H9 (cell line): Measurements from ENCODE around the gene GPC3. TPM values are rescaled to one million over a fixed set of nuclear protein-coding genes. Genes with fewer than 3 reads are reported as not detected.

Experiments
- DNase-seq: peaks from one replicate; pipeline ENCODE4 v3.0.0-alpha.2; 2017
- H2AFZ ChIP-seq: one replicate; pipeline ENCODE4 v1.6.1; 2013; ENCODE audit warnings: mild to moderate bottlenecking, low read length, control low read depth, moderate library complexity
- H2AK5ac ChIP-seq: 2 replicates; pipeline ENCODE4 v1.6.1; 2013; ENCODE audit warnings: low read length, control low read depth, mixed read lengths; ENCODE audit not compliant: insufficient read length
- H2BK120ac ChIP-seq: one replicate; pipeline ENCODE4 v1.6.1; 2013; ENCODE audit warnings: low read depth, mild to moderate bottlenecking, low read length, control low read depth, inconsistent platforms; ENCODE audit not compliant: poor library complexity, severe bottlenecking
- H2BK12ac ChIP-seq: 2 replicates; pipeline ENCODE4 v1.6.1; 2013; ENCODE audit warnings: low read length, control low read depth, mixed read lengths, low read depth; ENCODE audit not compliant: insufficient read length
- H2BK15ac ChIP-seq: 2 replicates; pipeline ENCODE4 v1.6.1; 2013; ENCODE audit warnings: low read depth, low read length, control low read depth
- H2BK20ac ChIP-seq: one replicate; pipeline ENCODE4 v1.6.1; 2013; ENCODE audit warnings: low read depth, mild to moderate bottlenecking, low read length, control low read depth, inconsistent platforms; ENCODE audit not compliant: poor library complexity, severe bottlenecking
- H2BK5ac ChIP-seq: 2 replicates; pipeline ENCODE4 v1.6.1; 2013; ENCODE audit warnings: low read length, control low read depth, mixed read lengths; ENCODE audit not compliant: insufficient read length
- H3K14ac ChIP-seq: 2 replicates; pipeline ENCODE4 v1.6.1; 2013; ENCODE audit warnings: low read length, control low read depth; ENCODE audit not compliant: insufficient read depth
- H3K18ac ChIP-seq: 2 replicates; pipeline ENCODE4 v1.6.1; 2013; ENCODE audit warnings: low read depth, mild to moderate bottlenecking, mixed read lengths, low read length, control low read depth; ENCODE audit not compliant: insufficient read length
- H3K23ac ChIP-seq: 2 replicates; pipeline ENCODE4 v1.6.1; 2013; ENCODE audit warnings: low read length, control low read depth, mixed read lengths, low read depth; ENCODE audit not compliant: insufficient read length
- H3K23me2 ChIP-seq: 2 replicates; pipeline ENCODE4 v1.6.1; 2013; ENCODE audit warnings: low read depth, mild to moderate bottlenecking, mixed read lengths, low read length, control low read depth; ENCODE audit not compliant: insufficient read length, poor library complexity, severe bottlenecking
- H3K27ac ChIP-seq: 2 replicates; pipeline ENCODE4 v1.5.1; 2013; ENCODE audit warnings: low read length, control low read depth, mixed read lengths, low read depth; ENCODE audit not compliant: insufficient read length
- H3K27me3 ChIP-seq: 2 replicates; pipeline ENCODE4 v1.6.1; 2013; ENCODE audit warnings: low read length, control low read depth, inconsistent platforms; ENCODE audit not compliant: insufficient read depth
- H3K4ac ChIP-seq: 2 replicates; pipeline ENCODE4 v1.6.1; 2013; ENCODE audit warnings: low read depth, mild to moderate bottlenecking, control low read depth, inconsistent platforms, low read length, moderate library complexity
- H3K4me1 ChIP-seq: 2 replicates; pipeline ENCODE4 v1.6.1; 2013; ENCODE audit warnings: low read length, control low read depth, inconsistent platforms; ENCODE audit not compliant: insufficient read depth
- H3K4me2 ChIP-seq: 2 replicates; pipeline ENCODE4 v1.6.1; 2013; ENCODE audit warnings: low read length, control low read depth, mixed read lengths; ENCODE audit not compliant: insufficient read length, insufficient read depth
- H3K56ac ChIP-seq: 2 replicates; pipeline ENCODE4 v1.6.1; 2013; ENCODE audit warnings: low read depth, mild to moderate bottlenecking, mixed read lengths, low read length, control low read depth; ENCODE audit not compliant: insufficient read length
- H3K79me1 ChIP-seq: 2 replicates; pipeline ENCODE4 v1.6.1; 2013; ENCODE audit warnings: low read depth, mild to moderate bottlenecking, moderate library complexity, low read length, control low read depth, inconsistent platforms; ENCODE audit not compliant: insufficient read depth, poor library complexity, severe bottlenecking
- H3K79me2 ChIP-seq: 2 replicates; pipeline ENCODE4 v1.6.1; 2013; ENCODE audit warnings: low read length, control low read depth, inconsistent platforms; ENCODE audit not compliant: insufficient read depth
- H3K9ac ChIP-seq: 2 replicates; pipeline ENCODE4 v1.6.1; 2013; ENCODE audit warnings: low read length, control low read depth, mixed read lengths; ENCODE audit not compliant: insufficient read length; ENCODE audit errors: extremely low read depth
- H3K9me3 ChIP-seq: one replicate; pipeline ENCODE4 v1.6.1; 2013; ENCODE audit warnings: low read depth, low read length, inconsistent platforms; ENCODE audit not compliant: control insufficient read depth
- H3T11ph ChIP-seq: one replicate; pipeline ENCODE4 v1.6.1; 2013; ENCODE audit warnings: mild to moderate bottlenecking, low read length, control low read depth, inconsistent platforms
- H4K20me1 ChIP-seq: one replicate; pipeline ENCODE4 v1.6.1; 2013; ENCODE audit not compliant: control insufficient read depth, insufficient read length, insufficient read depth
- H4K5ac ChIP-seq: 2 replicates; pipeline ENCODE4 v1.6.1; 2013; ENCODE audit warnings: low read depth, mild to moderate bottlenecking, mixed read lengths, low read length, control low read depth; ENCODE audit not compliant: insufficient read length
- H4K8ac ChIP-seq: replicated peaks from 2 replicates; pipeline ENCODE4 v1.6.1; 2013; ENCODE audit warnings: low read length, control low read depth, mixed read lengths, low read depth; ENCODE audit not compliant: insufficient read length
- H4K91ac ChIP-seq: 2 replicates; pipeline ENCODE4 v1.6.1; 2013; ENCODE audit warnings: low read depth, mild to moderate bottlenecking, moderate library complexity, mixed read lengths, low read length, control low read depth; ENCODE audit not compliant: insufficient read length
- H3K27ac Mint-ChIP-seq, 3 experiments: 2 replicates in 2 of 3; 3 replicates in 1 of 3; pipeline ENCODE4 v1.8.0; 2020 to 2021; ENCODE audit warnings: mixed read lengths in 3 of 3, mild to moderate bottlenecking in 1 of 3, moderate library complexity in 1 of 3
- H3K27me3 Mint-ChIP-seq: 2 replicates; pipeline ENCODE4 v1.8.0; 2021; ENCODE audit warnings: low read depth, mild to moderate bottlenecking, moderate library complexity, mixed read lengths
- H3K36me3 Mint-ChIP-seq, 3 experiments: 2 replicates in 2 of 3; 3 replicates in 1 of 3; pipeline ENCODE4 v1.8.0; 2020 to 2021; ENCODE audit warnings: low read depth in 3 of 3, mixed read lengths in 3 of 3; ENCODE audit not compliant: insufficient read depth in 1 of 3
- H3K4me1 Mint-ChIP-seq, 2 experiments: 2 replicates each; pipeline ENCODE4 v1.8.0; 2020; ENCODE audit warnings: mixed read lengths in 2 of 2
- H3K4me3 Mint-ChIP-seq, 2 experiments: 2 replicates in 1 of 2; 3 replicates in 1 of 2; pipeline ENCODE4 v1.8.0; 2020 to 2021; ENCODE audit warnings: mild to moderate bottlenecking in 2 of 2, mixed read lengths in 2 of 2, moderate library complexity in 1 of 2
- H3K9me3 Mint-ChIP-seq, 2 experiments: 2 replicates in 1 of 2; 3 replicates in 1 of 2; pipeline ENCODE4 v1.8.0; 2020; ENCODE audit warnings: mild to moderate bottlenecking in 2 of 2, mixed read lengths in 2 of 2, moderate library complexity in 1 of 2
- CTCF ChIP-seq: fragments of 200-600 bp; sonication (generic); conservative IDR thresholded peaks from 3 replicates; pipeline ENCODE4 v1.8.0; 2021; ENCODE audit warnings: antibody characterized with exemption, mild to moderate bottlenecking
- WGBS: extraction: QIAGEN DNeasy Blood & Tissue Kit; methylation state at CpG from one replicate; pipeline ENCODE4 v1.1.7; 2013; ENCODE audit warnings: missing lambda C conversion rate, low lambda C conversion rate, mixed read lengths; ENCODE audit not compliant: insufficient read length; ENCODE audit errors: extremely low coverage; 5-methylcytosine and 5-hydroxymethylcytosine counted together
- total RNA-seq: library from RNA; stranded (reverse); gene quantifications from 2 replicates; pipeline ENCODE4 v1.2.1, GENCODE V29; 2021

GPC3 gene
- total RNA-seq, 1 experiment from 2014 or later, result 108 TPM

- Histone ChIP-seq H3K18ac (no peak overlapping the region), H4K5ac (no peak overlapping the region), H3K23me2 (no peaks in the 10 kb centered on the region), H2BK5ac (no peak overlapping the region), H3K9ac (no peak overlapping the region), H2BK120ac (no peak overlapping the region), H4K20me1 (no peaks in the 10 kb centered on the region), H3K27me3 (no peaks in the 10 kb centered on the region), H3K14ac (no peak overlapping the region), H3K56ac (no peak overlapping the region), H2BK20ac (no peak overlapping the region), H2BK12ac (no peak overlapping the region), H3K4me2 (no peak overlapping the region), H3K79me1 (no peaks in the 10 kb centered on the region), H4K91ac (no peak overlapping the region), H2BK15ac (no peak overlapping the region), H3K4me1 (no peaks in the 10 kb centered on the region), H3T11ph (no peak overlapping the region), H3K79me2 (no peaks in the 10 kb centered on the region), H4K8ac (no peak overlapping the region), H3K4ac (no peak overlapping the region), H2AFZ (no peak overlapping the region), H2AK5ac (no peak overlapping the region), H3K23ac (no peak overlapping the region), H3K9me3 (no peaks in the 10 kb centered on the region), H3K27ac (no peak overlapping the region)
- Mint-ChIP-seq H3K27ac (no peak overlapping the region), H3K27me3 (no peaks in the 10 kb centered on the region), H3K36me3 (peaks cover 0 to 4% (median 3%) of the 10 kb centered on the region in 3 experiments; a peak in 2 of 7 replicates), H3K9me3 (no peaks in the 10 kb centered on the region), H3K4me1 (peaks cover 0 to under 1% of the 10 kb centered on the region in 2 experiments; a peak in 1 of 4 replicates), H3K4me3 (no peak overlapping the region)
- WGBS, result no CpG with 5 or more reads among the region's 4 CpGs
- no peak for DNase-seq
- no peak for TF ChIP-seq CTCF
Observed at GRCh38 chrX:133897593-133898163, 87.7 kb downstream of the GPC3 start.
